Loucy (cell line): Measurements from ENCODE around the gene LRRC63.

Experiments used
- H2AFZ ChIP-seq: fragments of 200-600 bp; sonication (generic); 2 replicates; pipeline ENCODE4 v1.6.0; 2016; ENCODE audit warnings: antibody characterized with exemption, mild to moderate bottlenecking, low read length, moderate library complexity
- H3F3A ChIP-seq: fragments of 200-600 bp; 2 replicates; pipeline ENCODE4 v1.6.0; 2016; ENCODE audit warnings: antibody characterized with exemption, low read depth, mild to moderate bottlenecking
- H3K27me3 ChIP-seq: fragments of 200-600 bp; sonication (generic); 2 replicates; pipeline ENCODE4 v1.6.1; 2014; ENCODE audit warnings: low read length, mild to moderate bottlenecking; ENCODE audit not compliant: insufficient read depth, poor library complexity, severe bottlenecking
- H3K36me3 ChIP-seq: fragments of 200-600 bp; sonication (generic); 2 replicates; pipeline ENCODE4 v1.6.1; 2016; ENCODE audit warnings: low read length; ENCODE audit not compliant: insufficient read depth
- H3K4me1 ChIP-seq: fragments of 200-600 bp; sonication (generic); 2 replicates; pipeline ENCODE4 v1.5.1; 2014; ENCODE audit warnings: low read length, mild to moderate bottlenecking; ENCODE audit not compliant: insufficient read depth, poor library complexity, severe bottlenecking
- H3K4me2 ChIP-seq: fragments of 200-600 bp; sonication (generic); 2 replicates; pipeline ENCODE4 v1.6.0; 2014; ENCODE audit warnings: antibody characterized with exemption, low read length, low read depth, mild to moderate bottlenecking; ENCODE audit not compliant: poor library complexity, severe bottlenecking
- H3K4me3 ChIP-seq: fragments of 200-600 bp; sonication (generic); 2 replicates; pipeline ENCODE4 v1.5.1; 2014; ENCODE audit warnings: low read length, mild to moderate bottlenecking, mixed read lengths; ENCODE audit not compliant: poor library complexity, severe bottlenecking
- H3K79me2 ChIP-seq: fragments of 200-600 bp; sonication (generic); 2 replicates; pipeline ENCODE4 v1.6.1; 2014; ENCODE audit warnings: low read length; ENCODE audit not compliant: insufficient read depth
- H3K9ac ChIP-seq: fragments of 200-600 bp; sonication (generic); 2 replicates; pipeline ENCODE4 v1.6.0; 2014; ENCODE audit warnings: mild to moderate bottlenecking, low read depth, low read length, moderate library complexity; ENCODE audit not compliant: poor library complexity, severe bottlenecking
- H3K9me2 ChIP-seq: fragments of 200-600 bp; sonication (generic); replicated peaks from 2 replicates; pipeline ENCODE4 v1.6.1; 2016; ENCODE audit warnings: low read depth, low read length, mixed read lengths
- H3K9me3 ChIP-seq: fragments of 200-600 bp; sonication (generic); 2 replicates; pipeline ENCODE4 v1.6.1; 2014; ENCODE audit warnings: mild to moderate bottlenecking, antibody characterized with exemption, low read length, low read depth; ENCODE audit not compliant: insufficient read depth
- H4K20me1 ChIP-seq: fragments of 200-600 bp; sonication (generic); 2 replicates; pipeline ENCODE4 v1.6.0; 2014; ENCODE audit warnings: antibody characterized with exemption, low read length, mild to moderate bottlenecking; ENCODE audit not compliant: insufficient read depth, poor library complexity, severe bottlenecking
- EZH2phosphoT487 ChIP-seq: fragments of 200-600 bp; IDR thresholded peaks from 2 replicates; pipeline ENCODE4 v1.6.1; 2018; ENCODE audit warnings: antibody characterized with exemption, mild to moderate bottlenecking, moderate library complexity, borderline replicate concordance
- TF ChIP-seq, protein P1 (sequence below): fragments of 200-600 bp; sonication (generic); conservative IDR thresholded peaks from 2 replicates; pipeline ENCODE4 v1.5.1; 2014; ENCODE audit warnings: mild to moderate bottlenecking, antibody characterized with exemption, low read length

LRRC63 gene

DNA sequence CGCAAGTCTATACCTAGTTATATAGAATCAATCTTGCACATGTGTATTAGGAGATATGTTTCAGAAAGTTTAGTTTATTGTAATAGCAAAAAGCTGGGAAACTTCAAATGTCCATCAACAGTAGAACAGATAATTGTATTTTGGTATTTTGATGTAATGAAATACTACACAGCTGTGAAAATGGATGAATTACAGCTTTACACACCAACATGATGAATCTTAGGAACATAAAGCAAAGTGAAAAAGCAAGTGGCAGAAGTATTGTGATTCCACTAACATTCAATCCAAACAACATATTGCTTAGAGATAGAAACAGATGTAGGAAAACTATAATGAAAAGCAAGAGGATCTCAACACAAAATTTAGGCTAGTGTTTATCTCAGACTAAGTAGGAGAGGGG, 102.9 kb downstream of the LRRC63 start:
- Histone ChIP-seq H3K9me3 (no peaks in the 10 kb centered on the region; the same call in 1 of the 2 replicates), H3K4me2 (no peak overlapping the region), H3F3A (no peaks in the 10 kb centered on the region), H4K20me1 (no peaks in the 10 kb centered on the region), H2AFZ (no peak overlapping the region), H3K4me1 (peaks cover 5% of the 10 kb centered on the region), H3K4me3 (no peak overlapping the region), H3K9ac (no peak overlapping the region), H3K79me2 (no peaks in the 10 kb centered on the region), H3K9me2 (no peaks in the 10 kb centered on the region), H3K36me3 (no peaks in the 10 kb centered on the region), H3K27me3 (no peaks in the 10 kb centered on the region)
- TF ChIP-seq EZH2phosphoT487: no peak
- TF ChIP-seq, protein P1, sequence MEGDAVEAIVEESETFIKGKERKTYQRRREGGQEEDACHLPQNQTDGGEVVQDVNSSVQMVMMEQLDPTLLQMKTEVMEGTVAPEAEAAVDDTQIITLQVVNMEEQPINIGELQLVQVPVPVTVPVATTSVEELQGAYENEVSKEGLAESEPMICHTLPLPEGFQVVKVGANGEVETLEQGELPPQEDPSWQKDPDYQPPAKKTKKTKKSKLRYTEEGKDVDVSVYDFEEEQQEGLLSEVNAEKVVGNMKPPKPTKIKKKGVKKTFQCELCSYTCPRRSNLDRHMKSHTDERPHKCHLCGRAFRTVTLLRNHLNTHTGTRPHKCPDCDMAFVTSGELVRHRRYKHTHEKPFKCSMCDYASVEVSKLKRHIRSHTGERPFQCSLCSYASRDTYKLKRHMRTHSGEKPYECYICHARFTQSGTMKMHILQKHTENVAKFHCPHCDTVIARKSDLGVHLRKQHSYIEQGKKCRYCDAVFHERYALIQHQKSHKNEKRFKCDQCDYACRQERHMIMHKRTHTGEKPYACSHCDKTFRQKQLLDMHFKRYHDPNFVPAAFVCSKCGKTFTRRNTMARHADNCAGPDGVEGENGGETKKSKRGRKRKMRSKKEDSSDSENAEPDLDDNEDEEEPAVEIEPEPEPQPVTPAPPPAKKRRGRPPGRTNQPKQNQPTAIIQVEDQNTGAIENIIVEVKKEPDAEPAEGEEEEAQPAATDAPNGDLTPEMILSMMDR: no peak

DNA sequence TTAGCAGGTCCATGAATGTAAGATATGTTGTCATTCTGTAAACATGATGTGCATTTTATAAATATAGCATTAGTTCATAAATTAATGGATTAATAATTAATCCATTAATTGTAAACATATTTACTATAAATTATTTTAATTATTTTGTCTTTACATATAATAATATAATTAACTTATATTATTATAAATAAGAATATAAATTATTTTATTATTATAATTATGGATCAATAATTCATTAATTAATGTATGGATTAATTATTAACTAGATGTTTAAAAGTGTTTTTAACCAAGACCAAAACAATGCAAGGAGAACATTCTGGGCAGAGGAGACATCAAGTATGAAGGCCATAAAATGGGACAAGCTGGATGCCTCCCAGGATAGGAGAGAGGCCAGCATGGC, 103.3 kb downstream of the LRRC63 start:
- no peak overlapping the region for H2AFZ ChIP-seq
- H3K4me3 ChIP-seq: no peak overlapping the region
- no peak overlapping the region for H3K9ac ChIP-seq
- no peaks in the 10 kb centered on the region; the same call in 1 of the 2 replicates for H3K9me3 ChIP-seq
- no peaks in the 10 kb centered on the region for H4K20me1 ChIP-seq
- no peak overlapping the region for H3K4me2 ChIP-seq
- no peaks in the 10 kb centered on the region for H3F3A ChIP-seq
- H3K4me1 ChIP-seq: peaks cover 5% of the 10 kb centered on the region
- no peaks in the 10 kb centered on the region for H3K27me3 ChIP-seq
- TF ChIP-seq, protein P1: no peak
- TF ChIP-seq EZH2phosphoT487: no peak
- no peaks in the 10 kb centered on the region for H3K79me2 ChIP-seq
- H3K36me3 ChIP-seq: no peaks in the 10 kb centered on the region
- no peaks in the 10 kb centered on the region for H3K9me2 ChIP-seq

DNA sequence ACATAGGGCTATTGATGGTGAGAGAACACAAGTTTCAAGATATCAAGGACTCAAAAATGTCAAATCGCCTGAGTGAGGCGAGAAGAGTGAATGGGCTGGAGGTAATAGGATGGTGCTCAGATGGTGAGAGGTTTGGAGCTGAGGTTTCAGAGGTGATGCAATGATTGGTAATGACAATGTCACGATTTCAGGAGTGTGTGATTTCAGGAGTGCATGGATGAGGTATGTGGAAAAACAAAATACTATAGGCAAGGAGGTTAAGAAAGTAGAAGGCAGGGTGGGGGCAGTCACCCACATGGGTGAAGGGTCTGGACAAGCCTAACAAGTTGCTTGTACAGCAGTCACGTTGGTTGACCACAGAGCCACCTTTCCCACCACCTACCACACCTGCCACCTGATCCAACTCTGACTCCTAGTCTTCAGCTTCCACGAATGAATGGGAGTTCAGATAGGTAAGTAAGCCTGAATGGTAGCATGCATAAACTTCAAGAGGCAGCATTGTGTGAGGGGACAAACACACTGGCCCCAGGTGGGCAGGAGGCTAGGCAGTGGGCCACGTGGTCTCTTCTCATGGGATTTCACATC, 103.9 kb downstream of the LRRC63 start:
- Histone ChIP-seq H3K36me3 (no peaks in the 10 kb centered on the region), H3F3A (no peaks in the 10 kb centered on the region), H3K4me1 (peaks cover 5% of the 10 kb centered on the region), H3K9me3 (no peaks in the 10 kb centered on the region; the same call in 1 of the 2 replicates), H3K79me2 (no peaks in the 10 kb centered on the region), H3K9me2 (no peaks in the 10 kb centered on the region), H3K9ac (no peak overlapping the region), H2AFZ (no peak overlapping the region), H3K4me2 (no peak overlapping the region), H4K20me1 (no peaks in the 10 kb centered on the region), H3K4me3 (no peak overlapping the region), H3K27me3 (no peaks in the 10 kb centered on the region)
- TF ChIP-seq EZH2phosphoT487: no peak
- TF ChIP-seq, protein P1: no peak
